A673 (cell line): ENCODE measurements around the gene PRDM16. TPM values are rescaled to one million over a fixed set of nuclear protein-coding genes. Genes with fewer than 3 reads are reported as not detected.

ENCODE experiments used
- BruUV-seq: library from RNA; stranded (reverse); fragments of 400-500 nt; replicated peaks from 2 replicates; lab custom pipeline; 2021; lab: Mats Ljungman, UMichigan
- CTCF ChIA-PET: fragments of 300-600 bp; sonication (Branson Sonifier 250); formaldehyde crosslinking; loops from one replicate; lab custom pipeline; 2022; ENCODE audit warnings: antibody characterized with exemption; lab: Charles Lee
- POLR2A ChIA-PET: fragments of 300-600 bp; sonication (Branson Sonifier 250); formaldehyde crosslinking; loops from one replicate; lab custom pipeline; 2022; ENCODE audit warnings: antibody characterized with exemption; ENCODE audit not compliant: low non-redundant PET; lab: Charles Lee
- DNase-seq: peaks from one replicate; pipeline ENCODE4 v3.0.0-alpha.2; 2015; ENCODE audit warnings: low spot score
- H3K27ac ChIP-seq: fragments of 200-600 bp; sonication (generic); 2 replicates; pipeline ENCODE4 v1.5.1; 2016; ENCODE audit warnings: mixed run types, low read depth, mild to moderate bottlenecking, mixed read lengths, antibody characterized with exemption, low read length; ENCODE audit not compliant: poor library complexity, severe bottlenecking
- H3K27me3 ChIP-seq: fragments of 200-600 bp; sonication (generic); replicated peaks from 2 replicates; pipeline ENCODE4 v1.6.1; 2017; ENCODE audit warnings: mixed run types, low read depth, mild to moderate bottlenecking, mixed read lengths, antibody characterized with exemption, low read length; ENCODE audit not compliant: insufficient read depth, poor library complexity
- H3K36me3 ChIP-seq: fragments of 200-600 bp; sonication (generic); 2 replicates; pipeline ENCODE4 v1.6.1; 2016; ENCODE audit warnings: mixed run types, mild to moderate bottlenecking, mixed read lengths, antibody characterized with exemption, low read length; ENCODE audit not compliant: insufficient read depth, poor library complexity, severe bottlenecking
- H3K4me1 ChIP-seq: fragments of 200-600 bp; sonication (generic); 2 replicates; pipeline ENCODE4 v1.6.1; 2017; ENCODE audit warnings: mixed run types, mild to moderate bottlenecking, mixed read lengths, antibody characterized with exemption, low read length; ENCODE audit not compliant: insufficient read depth, poor library complexity, severe bottlenecking
- H3K4me3 ChIP-seq: fragments of 200-600 bp; sonication (generic); 2 replicates; pipeline ENCODE4 v1.5.1; 2016; ENCODE audit warnings: low read depth, mixed run types, mild to moderate bottlenecking, mixed read lengths, low read length; ENCODE audit not compliant: poor library complexity, severe bottlenecking
- H3K9me3 ChIP-seq: fragments of 200-600 bp; sonication (generic); 2 replicates; pipeline ENCODE4 v1.6.1; 2016; ENCODE audit warnings: mixed run types, low read depth, mild to moderate bottlenecking, mixed read lengths, antibody characterized with exemption, low read length; ENCODE audit not compliant: poor library complexity, severe bottlenecking
- CTCF ChIP-seq: fragments of 300-800, 200-600 bp; sonication (generic); conservative IDR thresholded peaks from 2 replicates; pipeline ENCODE4 v1.5.1; 2017; ENCODE audit warnings: low read depth, mild to moderate bottlenecking, antibody characterized with exemption, low read length, moderate library complexity, mixed read lengths
- EZH2 ChIP-seq: fragments of 200-600 bp; sonication (generic); IDR thresholded peaks from 2 replicates; pipeline ENCODE4 v1.6.1; 2017; ENCODE audit warnings: borderline replicate concordance, low read depth, mild to moderate bottlenecking, mixed read lengths, antibody characterized with exemption, low read length; ENCODE audit not compliant: poor library complexity, severe bottlenecking
- intact Hi-C: fragments of 100-400 bp; cut with micrococcal nuclease; formaldehyde crosslinking; loops from one replicate; pipeline ENCODE4 v1.10.0; 2022; ENCODE audit not compliant: unreplicated experiment
- total RNA-seq: library from RNA; stranded (reverse); gene quantifications from 2 replicates; pipeline ENCODE4 v1.2.3, GENCODE V29; 2021

PRDM16 gene
- total RNA-seq, 1 experiment from 2014 or later, result 0.49 TPM

GRCh38 chr1:3369446-3370076, 300.6 kb downstream of the PRDM16 start:
- Histone ChIP-seq H3K4me3 (no peak overlapping the region), H3K27me3 (peaks cover 51% of the 10 kb centered on the region), H3K9me3 (no peaks in the 10 kb centered on the region), H3K4me1 (no peaks in the 10 kb centered on the region), H3K27ac (no peak overlapping the region), H3K36me3 (no peaks in the 10 kb centered on the region)
- ChIA-PET POLR2A (no interaction called here), CTCF (no interaction called here)
- no peak for TF ChIP-seq EZH2
- no peak for TF ChIP-seq CTCF
- intact Hi-C loops, result no loop called here
- BruUV-seq, result no TSS peak
- no peak for DNase-seq

GRCh38 chr1:3370856-3371703, 302.1 kb downstream of the PRDM16 start:
- Histone ChIP-seq H3K4me3 (no peak overlapping the region), H3K27me3 (peaks cover 66% of the 10 kb centered on the region), H3K27ac (no peak overlapping the region), H3K4me1 (no peaks in the 10 kb centered on the region), H3K9me3 (no peaks in the 10 kb centered on the region), H3K36me3 (no peaks in the 10 kb centered on the region)
- no peak for TF ChIP-seq CTCF
- CTCF ChIA-PET, result no interaction called here
- DNase-seq, result no peak
- intact Hi-C loops, result no loop called here
- POLR2A ChIA-PET, result no interaction called here
- no TSS peak for BruUV-seq

- DNase-seq, result no peak
- POLR2A ChIA-PET, result no interaction called here
- CTCF ChIA-PET, result no interaction called here
- intact Hi-C loops, result no loop called here
- TF ChIP-seq EZH2 (no peak), CTCF (no peak)
- no peak overlapping the region for H3K27ac ChIP-seq
- no peaks in the 10 kb centered on the region for H3K9me3 ChIP-seq
- H3K4me1 ChIP-seq, result no peaks in the 10 kb centered on the region
- H3K4me3 ChIP-seq, result no peak overlapping the region
- peaks cover 71% of the 10 kb centered on the region for H3K27me3 ChIP-seq
- no peaks in the 10 kb centered on the region for H3K36me3 ChIP-seq
- BruUV-seq, result no TSS peak
Measured at GRCh38 chr1:3372317-3372716, 303.3 kb downstream of the PRDM16 start.
